CD4-positive, alpha-beta memory T cell (primary cell): ENCODE results near the gene UBE2F. TPM values are rescaled to one million over a fixed set of nuclear protein-coding genes. Genes with fewer than 3 reads are reported as not detected.
"Not testable (repeated sequence)": the region's sequence is repeated elsewhere in the genome, so short reads cannot be mapped to it uniquely, and the experiment has no call there.

Source experiments
- CTCF ChIA-PET: fragments of 350-600 bp; sonication (Branson Sonifier 250); formaldehyde crosslinking; loops from one replicate; lab custom pipeline; 2021; ENCODE audit warnings: inconsistent platforms; ENCODE audit not compliant: partially characterized antibody; lab: Charles Lee
- POLR2A ChIA-PET: fragments of 350-600 bp; sonication (Branson Sonifier 250); formaldehyde crosslinking; loops from one replicate; lab custom pipeline; 2021; ENCODE audit not compliant: partially characterized antibody; lab: Charles Lee
- DNase-seq, 5 donors: peaks; one replicate each; pipeline versions ENCODE4 v3.0.0 to v3.0.0-alpha.2; 2020 to 2022; ENCODE audit warnings: mixed read lengths in 1 of 5
- H3K27ac ChIP-seq: one replicate; pipeline ENCODE4 v1.7.0; 2013; ENCODE audit warnings: low read depth, low read length
- H3K27me3 ChIP-seq: 2 replicates; pipeline ENCODE4 v1.7.0; 2013; ENCODE audit warnings: mild to moderate bottlenecking, low read length, moderate library complexity; ENCODE audit not compliant: insufficient read depth
- H3K36me3 ChIP-seq: 2 replicates; pipeline ENCODE4 v1.7.0; 2013; ENCODE audit warnings: mild to moderate bottlenecking, low read length, moderate library complexity; ENCODE audit not compliant: insufficient read depth
- H3K4me1 ChIP-seq: 2 replicates; pipeline ENCODE4 v1.7.0; 2013; ENCODE audit warnings: mild to moderate bottlenecking, low read length, moderate library complexity; ENCODE audit not compliant: insufficient read depth
- H3K4me3 ChIP-seq, 2 donors: one replicate each; pipeline ENCODE4 v1.7.0; 2013; ENCODE audit warnings: low read length in 2 of 2, mild to moderate bottlenecking in 1 of 2
- H3K9me3 ChIP-seq, 2 donors: one replicate each; pipeline ENCODE4 v1.7.0; 2013; ENCODE audit warnings: low read length in 2 of 2, control low read depth in 1 of 2; ENCODE audit not compliant: control insufficient read depth in 1 of 2
- H3K27ac Mint-ChIP-seq, 7 donors: one replicate each; pipeline ENCODE4 v1.8.0; 2020 to 2021; ENCODE audit warnings: mixed read lengths in 7 of 7, mild to moderate bottlenecking in 6 of 7, inconsistent platforms in 3 of 7, moderate library complexity in 3 of 7
- H3K27me3 Mint-ChIP-seq, 2 donors: one replicate each; pipeline ENCODE4 v1.8.0; 2020 to 2021; ENCODE audit warnings: mixed read lengths in 2 of 2
- H3K36me3 Mint-ChIP-seq, 2 donors: one replicate each; pipeline ENCODE4 v1.8.0; 2020 to 2021; ENCODE audit warnings: mixed read lengths in 2 of 2, inconsistent platforms in 1 of 2, mild to moderate bottlenecking in 1 of 2
- H3K4me1 Mint-ChIP-seq, 4 donors: one replicate each; pipeline ENCODE4 v1.8.0; 2020 to 2021; ENCODE audit warnings: mixed read lengths in 4 of 4, mild to moderate bottlenecking in 1 of 4
- H3K4me3 Mint-ChIP-seq, 8 donors: one replicate each; pipeline ENCODE4 v1.8.0; 2020 to 2021; ENCODE audit warnings: mixed read lengths in 8 of 8, mild to moderate bottlenecking in 7 of 8, moderate library complexity in 6 of 8, inconsistent platforms in 3 of 8
- H3K9me3 Mint-ChIP-seq, 8 donors: one replicate each; pipeline ENCODE4 v1.8.0; 2020 to 2021; ENCODE audit warnings: mixed read lengths in 8 of 8, mild to moderate bottlenecking in 5 of 8, inconsistent platforms in 3 of 8, moderate library complexity in 1 of 8
- intact Hi-C: fragments of 100-400 bp; cut with micrococcal nuclease; formaldehyde crosslinking; loops from one replicate; pipeline ENCODE4 v1.15.1; 2023
- polyA plus RNA-seq, 2 donors: library from polyadenylated mRNA; unstranded; fragments of 300-500 nt; fragmentation: Illumina TruSeq; gene quantifications; one replicate each; pipeline ENCODE4 v1.2.3, GENCODE V29; 2021
- total RNA-seq, 2 experiments: library from RNA; stranded (reverse); gene quantifications; one replicate each; pipeline ENCODE4 v1.2.3, GENCODE V29; 2021

The UBE2F gene
- total and polyA plus RNA-seq, 4 experiments from 2014 or later = 35.7 to 116 (median 60.9) TPM

GRCh38 chr2:238053191-238053776, 86.5 kb downstream of the UBE2F start:
- Mint-ChIP-seq H3K27me3 (peaks cover 14 to 15% of the 10 kb centered on the region in 2 donors), H3K4me1 (peaks cover 4 to 8% (median 4%) of the 10 kb centered on the region in 4 donors), H3K4me3 (no peak overlapping the region), H3K36me3 (peaks cover 4 to 6% of the 10 kb centered on the region in 2 donors), H3K9me3 (peaks cover 0 to 13% (median 8%) of the 10 kb centered on the region in 8 donors), H3K27ac (no peak overlapping the region)
- Histone ChIP-seq H3K4me1 (no peaks in the 10 kb centered on the region), H3K4me3 (no peak overlapping the region), H3K36me3 (no peaks in the 10 kb centered on the region), H3K27me3 (no peaks in the 10 kb centered on the region), H3K9me3 (no peaks in the 10 kb centered on the region), H3K27ac (no peak overlapping the region)
- intact Hi-C loops = no loop called here
- ChIA-PET CTCF (no interaction called here), POLR2A (interaction anchor here (0.6 kb wide), 1 partner anchor 7 kb away, joined by 4 read pairs; no protein-coding TSS in a partner anchor)
- no peak for DNase-seq

GRCh38 chr2:238055841-238056240, 89.0 kb downstream of the UBE2F start:
- POLR2A ChIA-PET = no interaction called here
- H3K4me3 ChIP-seq = no peak overlapping the region
- H3K4me3 Mint-ChIP-seq = no peak overlapping the region
- intact Hi-C loops = no loop called here
- no peak for DNase-seq
- no peaks in the 10 kb centered on the region for H3K36me3 Mint-ChIP-seq
- CTCF ChIA-PET = no interaction called here
- no peaks in the 10 kb centered on the region for H3K27me3 ChIP-seq
- H3K9me3 Mint-ChIP-seq = peaks cover 0 to 7% (median 0%) of the 10 kb centered on the region in 8 donors
- H3K36me3 ChIP-seq = no peaks in the 10 kb centered on the region
- H3K27ac ChIP-seq = no peak overlapping the region
- peaks cover 11% of the 10 kb centered on the region for H3K4me1 ChIP-seq
- H3K27ac Mint-ChIP-seq = peak overlapping the region in 1 of 7 donors; percentile 51
- H3K4me1 Mint-ChIP-seq = peaks cover 10 to 21% (median 14%) of the 10 kb centered on the region in 4 donors
- H3K27me3 Mint-ChIP-seq = peaks cover 14 to 15% of the 10 kb centered on the region in 2 donors
- no peaks in the 10 kb centered on the region for H3K9me3 ChIP-seq

- CTCF ChIA-PET = not testable (repeated sequence)
Measured at GRCh38 chr2:238057696-238058575, 91.1 kb downstream of the UBE2F start.

GRCh38 chr2:238059505-238059904, 92.7 kb downstream of the UBE2F start:
- H3K4me1 Mint-ChIP-seq = peaks cover 21 to 54% (median 37%) of the 10 kb centered on the region in 4 donors
- peak overlapping the region in 4 of 7 donors; percentile 10 to 93 (median 81) for H3K27ac Mint-ChIP-seq
- H3K27me3 Mint-ChIP-seq = peaks cover 12 to 14% of the 10 kb centered on the region in 2 donors
- no peak for DNase-seq
- intact Hi-C loops = no loop called here
- ChIA-PET POLR2A (interaction anchor here (0.6 to 1.6 kb wide), 3 partner anchors 92 to 175 kb away, joined by 3 to 6 read pairs (median 3); partner anchors contain the start of gene UBE2F), CTCF (no interaction called here)
- Histone ChIP-seq H3K9me3 (no peaks in the 10 kb centered on the region), H3K4me3 (no peak overlapping the region), H3K27ac (no peak overlapping the region), H3K27me3 (no peaks in the 10 kb centered on the region), H3K4me1 (peaks cover 34% of the 10 kb centered on the region), H3K36me3 (no peaks in the 10 kb centered on the region)
- H3K4me3 Mint-ChIP-seq = peak overlapping the region; percentile 83 to 95 (median 91)
- H3K36me3 Mint-ChIP-seq = peaks cover 3 to 11% of the 10 kb centered on the region in 2 donors
- peaks cover 0 to 7% (median 0%) of the 10 kb centered on the region in 8 donors for H3K9me3 Mint-ChIP-seq

More at GRCh38 chr2:238057696-238058575, 91.1 kb downstream of the UBE2F start:
- H3K36me3 ChIP-seq, H3K27ac Mint-ChIP-seq, H3K9me3 Mint-ChIP-seq, H3K27ac ChIP-seq, H3K9me3 ChIP-seq, DNase-seq, POLR2A ChIA-PET, H3K36me3 Mint-ChIP-seq, intact Hi-C loops, H3K27me3 ChIP-seq, H3K4me3 ChIP-seq: not testable (repeated sequence)
- H3K4me1 Mint-ChIP-seq = peaks cover 19 to 38% (median 27%) of the 10 kb centered on the region in 4 donors
- H3K4me3 Mint-ChIP-seq = peak overlapping the region in 3 of 8 donors; percentile 18 to 72 (median 24)
- peaks cover 14 to 15% of the 10 kb centered on the region in 2 donors for H3K27me3 Mint-ChIP-seq
- peaks cover 26% of the 10 kb centered on the region for H3K4me1 ChIP-seq

- Histone ChIP-seq H3K4me3 (peak overlapping the region; percentile 53 to 95), H3K9me3 (no peaks in the 10 kb centered on the region), H3K36me3 (no peaks in the 10 kb centered on the region), H3K27ac (peak overlapping the region; percentile 76), H3K4me1 (peaks cover 35% of the 10 kb centered on the region), H3K27me3 (no peaks in the 10 kb centered on the region)
- peaks cover 7 to 14% of the 10 kb centered on the region in 2 donors for H3K36me3 Mint-ChIP-seq
- POLR2A ChIA-PET = interaction anchor here (0.5 to 1.6 kb wide), 10 partner anchors 7 to 368 kb away, joined by 3 to 10 read pairs (median 4); no protein-coding TSS in a partner anchor
- peaks cover 12 to 14% of the 10 kb centered on the region in 2 donors for H3K27me3 Mint-ChIP-seq
- intact Hi-C loops = loop anchor here (1.0 to 5.0 kb wide), 6 partner anchors 17 to 973 kb away; partner anchors contain the start of genes COPS8 and ILKAP
- H3K4me3 Mint-ChIP-seq = peak overlapping the region; percentile 83 to 95 (median 91)
- H3K4me1 Mint-ChIP-seq = peaks cover 22 to 57% (median 38%) of the 10 kb centered on the region in 4 donors
- no peak for DNase-seq
- CTCF ChIA-PET = no interaction called here
- H3K9me3 Mint-ChIP-seq = peaks cover 0 to 7% (median 0%) of the 10 kb centered on the region in 8 donors
- H3K27ac Mint-ChIP-seq = peak overlapping the region; percentile 87 to 97 (median 93)
Measured at GRCh38 chr2:238060096-238060541, 93.3 kb downstream of the UBE2F start.

GRCh38 chr2:238060542-238061314, 93.9 kb downstream of the UBE2F start, which contains the start of gene SCLY:
Gene SCLY, plus strand, starts transcription at chr2:238061001. Its CDS starts 54 bp downstream, at chr2:238061055.
- Histone ChIP-seq H3K4me3 (peak within 1 kb of the TSS; percentile 76 to 95), H3K4me1 (peaks cover 35% of the 10 kb centered on the region), H3K27ac (peak within 1 kb of the TSS; percentile 76), H3K27me3 (no peaks in the 10 kb centered on the region), H3K9me3 (no peaks in the 10 kb centered on the region), H3K36me3 (no peaks in the 10 kb centered on the region)
- H3K27me3 Mint-ChIP-seq = peaks cover 12 to 14% of the 10 kb centered on the region in 2 donors
- peaks cover 9 to 17% of the 10 kb centered on the region in 2 donors for H3K36me3 Mint-ChIP-seq
- peak; percentile 92 to 96 (median 95) for DNase-seq
- ChIA-PET CTCF (interaction anchor here (1.6 kb wide), 1 partner anchor 137 kb away, joined by 4 read pairs; no protein-coding TSS in a partner anchor), POLR2A (interaction anchor here (0.5 to 1.6 kb wide), 10 partner anchors 8 to 368 kb away, joined by 3 to 10 read pairs (median 4); no protein-coding TSS in a partner anchor)
- peak within 1 kb of the TSS; percentile 85 to 97 (median 93) for H3K4me3 Mint-ChIP-seq
- H3K9me3 Mint-ChIP-seq = peaks cover 0 to 7% (median 0%) of the 10 kb centered on the region in 8 donors
- peaks cover 22 to 59% (median 38%) of the 10 kb centered on the region in 4 donors for H3K4me1 Mint-ChIP-seq
- intact Hi-C loops = loop anchor here (1.0 to 5.0 kb wide), 6 partner anchors 18 to 973 kb away; partner anchors contain the start of genes COPS8 and ILKAP
- peak within 1 kb of the TSS; percentile 87 to 97 (median 93) for H3K27ac Mint-ChIP-seq
